HL-60 (cell line): Measurements from ENCODE around the gene TNXB.

Experiments used
- DNase-seq, 2 experiments: peaks; one replicate each; pipeline ENCODE4 v3.0.0-alpha.2; 2010 to 2020; ENCODE audit warnings: low read depth in 1 of 2, low spot score in 1 of 2
- H3K27ac ChIP-seq: fragments of 250-450 bp; sonication (Bioruptor Pico); replicated peaks from 2 replicates; pipeline ENCODE4 v1.5.1; 2020; ENCODE audit warnings: mild to moderate bottlenecking, moderate library complexity
- H3K27me3 ChIP-seq: fragments of 250-450 bp; sonication (Bioruptor Pico); 2 replicates; pipeline ENCODE4 v1.5.1; 2021; ENCODE audit warnings: mild to moderate bottlenecking, moderate library complexity; ENCODE audit not compliant: insufficient read depth, poor library complexity, severe bottlenecking
- H3K4me3 ChIP-seq: replicated peaks from 2 replicates; pipeline ENCODE4 v1.5.1; 2011; ENCODE audit warnings: mild to moderate bottlenecking, control low read depth, low read length; ENCODE audit not compliant: insufficient read depth
- CTCF ChIP-seq: IDR thresholded peaks from one replicate; pipeline ENCODE4 v1.5.1; 2011; ENCODE audit warnings: low read length, control low read depth, inconsistent platforms; ENCODE audit not compliant: insufficient read depth
- GABPA ChIP-seq: IDR thresholded peaks from 2 replicates; pipeline ENCODE4 v1.6.1; 2012; ENCODE audit warnings: low read depth
- POLR2AphosphoS5 ChIP-seq: IDR thresholded peaks from 2 replicates; pipeline ENCODE4 v1.6.1; 2012; ENCODE audit warnings: low read depth
- REST ChIP-seq: IDR thresholded peaks from 2 replicates; pipeline ENCODE4 v1.6.1; 2012; ENCODE audit warnings: low read depth; ENCODE audit not compliant: insufficient replicate concordance
- SPI1 ChIP-seq: IDR thresholded peaks from 2 replicates; pipeline ENCODE4 v1.6.1; 2012; ENCODE audit warnings: low read depth, mild to moderate bottlenecking, borderline replicate concordance

The TNXB gene

GRCh38 chr6:32075781-32076180, 33.4 kb downstream of the TNXB start:
- H3K4me3 ChIP-seq, result no peak overlapping the region
- no peak for TF ChIP-seq CTCF
- TF ChIP-seq REST, result no peak
- no peak for TF ChIP-seq POLR2AphosphoS5
- TF ChIP-seq GABPA, result no peak
- TF ChIP-seq SPI1, result no peak

GRCh38 chr6:32074996-32075532, 34.1 kb downstream of the TNXB start:
- no peak overlapping the region for H3K4me3 ChIP-seq
- no peak overlapping the region for H3K27ac ChIP-seq
- DNase-seq, result no peak
- H3K27me3 ChIP-seq, result no peaks in the 10 kb centered on the region
- TF ChIP-seq REST (no peak), GABPA (no peak), POLR2AphosphoS5 (no peak)

More at GRCh38 chr6:32075781-32076180, 33.4 kb downstream of the TNXB start:
- H3K27ac ChIP-seq, result no peak overlapping the region
- DNase-seq, result no peak
- H3K27me3 ChIP-seq, result peaks cover 2% of the 10 kb centered on the region

GRCh38 chr6:32073613-32074012, 35.5 kb downstream of the TNXB start:
- DNase-seq, result no peak
- Histone ChIP-seq H3K27me3 (no peaks in the 10 kb centered on the region), H3K27ac (no peak overlapping the region), H3K4me3 (no peak overlapping the region)
- TF ChIP-seq REST, result no peak
- no peak for TF ChIP-seq CTCF
- no peak for TF ChIP-seq POLR2AphosphoS5
- TF ChIP-seq GABPA, result no peak
- TF ChIP-seq SPI1, result no peak
